VCaP (cell line): ENCODE results near the gene COL4A2.
A peak's percentile ranks its signal among the peaks of the same experiment; 100 is the strongest.

Experiments
- H3K27ac ChIP-seq: fragments of 450-650 bp; 2 replicates; pipeline ENCODE4 v1.5.1; 2017
- TF ChIP-seq, protein P1 (sequence below): fragments of 450-650 bp; conservative IDR thresholded peaks from 2 replicates; pipeline ENCODE4 v1.5.1; 2017; ENCODE audit warnings: mild to moderate bottlenecking, moderate library complexity

Gene COL4A2

DNA sequence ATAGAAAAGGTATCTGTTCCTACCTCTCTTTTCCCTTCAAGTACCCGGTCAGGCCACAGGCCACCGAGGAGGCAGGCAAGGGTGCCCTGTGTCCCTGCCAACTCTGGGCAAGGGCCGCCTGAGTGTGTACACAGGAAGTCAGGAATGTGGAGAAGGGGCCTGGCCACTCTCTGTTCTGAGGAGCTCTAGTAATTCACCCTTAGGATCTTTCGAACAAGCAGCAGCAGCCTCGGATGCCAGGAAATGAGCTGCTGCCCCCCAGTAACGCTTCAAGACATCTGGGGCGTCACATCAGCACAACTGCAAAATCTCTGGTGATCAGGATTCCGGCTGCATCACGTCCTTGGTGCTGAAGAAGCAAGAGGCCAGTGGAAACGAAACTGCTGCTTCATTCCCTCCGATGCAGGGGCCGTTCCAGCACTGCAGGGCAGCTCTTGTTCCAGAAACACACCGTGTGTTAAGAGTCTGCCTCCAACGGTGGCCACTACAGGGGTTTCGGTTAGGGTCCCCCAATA lies 252.4 kb downstream of the COL4A2 start:
- TF ChIP-seq, protein P1, sequence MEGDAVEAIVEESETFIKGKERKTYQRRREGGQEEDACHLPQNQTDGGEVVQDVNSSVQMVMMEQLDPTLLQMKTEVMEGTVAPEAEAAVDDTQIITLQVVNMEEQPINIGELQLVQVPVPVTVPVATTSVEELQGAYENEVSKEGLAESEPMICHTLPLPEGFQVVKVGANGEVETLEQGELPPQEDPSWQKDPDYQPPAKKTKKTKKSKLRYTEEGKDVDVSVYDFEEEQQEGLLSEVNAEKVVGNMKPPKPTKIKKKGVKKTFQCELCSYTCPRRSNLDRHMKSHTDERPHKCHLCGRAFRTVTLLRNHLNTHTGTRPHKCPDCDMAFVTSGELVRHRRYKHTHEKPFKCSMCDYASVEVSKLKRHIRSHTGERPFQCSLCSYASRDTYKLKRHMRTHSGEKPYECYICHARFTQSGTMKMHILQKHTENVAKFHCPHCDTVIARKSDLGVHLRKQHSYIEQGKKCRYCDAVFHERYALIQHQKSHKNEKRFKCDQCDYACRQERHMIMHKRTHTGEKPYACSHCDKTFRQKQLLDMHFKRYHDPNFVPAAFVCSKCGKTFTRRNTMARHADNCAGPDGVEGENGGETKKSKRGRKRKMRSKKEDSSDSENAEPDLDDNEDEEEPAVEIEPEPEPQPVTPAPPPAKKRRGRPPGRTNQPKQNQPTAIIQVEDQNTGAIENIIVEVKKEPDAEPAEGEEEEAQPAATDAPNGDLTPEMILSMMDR: peak; percentile 71
- H3K27ac ChIP-seq: peak overlapping the region; percentile 99

- TF ChIP-seq, protein P1: no peak
- peak overlapping the region; percentile 99 for H3K27ac ChIP-seq
Measured at GRCh38 chr13:110559986-110560385, 252.9 kb downstream of the COL4A2 start.

- H3K27ac ChIP-seq: peak overlapping the region; percentile 99
- TF ChIP-seq, protein P1: no peak; the same call in 1 of the 2 replicates
Measured at GRCh38 chr13:110560601-110561343, 253.7 kb downstream of the COL4A2 start.

GRCh38 chr13:110561344-110562035 lies 254.4 kb downstream of the COL4A2 start, which contains the start of gene RAB20:
Gene RAB20, minus strand, starts transcription at chr13:110561722. Its CDS starts 203 bp downstream, at chr13:110561519.
- peak within 1 kb of the TSS; percentile 99 for H3K27ac ChIP-seq
- TF ChIP-seq, protein P1: peak; percentile 1; the same call in 1 of the 2 replicates

DNA sequence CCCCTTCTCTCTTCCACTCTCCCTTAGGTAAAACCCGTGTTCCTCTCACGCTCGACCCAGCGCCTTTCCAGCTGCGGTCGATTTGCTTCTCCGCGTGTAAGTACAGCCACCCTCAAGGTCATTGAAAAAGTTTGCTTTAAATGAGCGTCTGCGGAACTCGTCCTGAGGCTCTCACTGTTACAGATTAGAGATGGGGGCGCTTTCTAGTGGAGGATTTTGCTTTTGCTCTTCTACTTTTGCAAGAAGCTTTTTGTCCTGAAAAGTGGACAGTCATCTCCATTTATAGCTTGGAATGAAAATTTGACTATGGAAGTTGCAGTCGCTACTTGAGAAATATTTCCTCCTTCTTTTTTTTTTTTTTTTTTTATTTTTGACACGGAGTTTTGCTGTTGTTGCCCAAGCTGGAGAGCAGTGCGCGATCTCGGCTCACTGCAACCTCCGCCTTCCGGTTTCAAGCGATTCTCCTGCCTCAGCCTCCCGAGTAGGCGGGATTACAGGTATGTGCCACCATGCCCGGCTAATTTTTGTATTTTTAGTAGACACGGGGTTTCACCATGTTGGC lies 255.0 kb downstream of the COL4A2 start:
- H3K27ac ChIP-seq: peak overlapping the region; percentile 99
- TF ChIP-seq, protein P1: peak; percentile 18; the same call in 1 of the 2 replicates
